GM12891 (cell line): ENCODE results near the gene EXTL1.

ENCODE experiments used
- POLR2A ChIP-seq: IDR thresholded peaks from 2 replicates; pipeline ENCODE4 v1.6.1; 2011; ENCODE audit warnings: low read depth, low read length, control low read depth
- POLR2AphosphoS5 ChIP-seq: IDR thresholded peaks from 2 replicates; pipeline ENCODE4 v1.6.1; 2011; ENCODE audit warnings: low read depth, low read length, control low read depth

- no peak for TF ChIP-seq POLR2A
- no peak for TF ChIP-seq POLR2AphosphoS5
Observed at GRCh38 chr1:25971811-25972180, 49.8 kb upstream of the EXTL1 start.
